ENCODE data around the gene AMBP.
"Not testable (repeated sequence)": the region's sequence is repeated elsewhere in the genome, so short reads cannot be mapped to it uniquely, and the experiment has no call there.

Gene AMBP

GRCh38 chr9:114086607-114087006 lies 8.5 kb upstream of the AMBP start:
- no peaks in the 10 kb centered on the region for H3K36me3 Mint-ChIP-seq
- DNase-seq (ENCODE audit: low spot score in 2 of 2) (no peak), ATAC-seq (no peak)
- H3K27ac Mint-ChIP-seq: no peak overlapping the region
- H3K4me3 Mint-ChIP-seq: no peak overlapping the region
- no peaks in the 10 kb centered on the region for H3K9me3 Mint-ChIP-seq
- no peaks in the 10 kb centered on the region for H3K4me1 Mint-ChIP-seq

GRCh38 chr9:114086009-114086408 lies 7.9 kb upstream of the AMBP start:
- ATAC-seq (no peak), DNase-seq (ENCODE audit: low spot score in 2 of 2) (no peak)
- H3K27ac Mint-ChIP-seq: no peak overlapping the region
- no peaks in the 10 kb centered on the region for H3K9me3 Mint-ChIP-seq
- H3K36me3 Mint-ChIP-seq: no peaks in the 10 kb centered on the region
- H3K4me1 Mint-ChIP-seq: no peaks in the 10 kb centered on the region
- H3K4me3 Mint-ChIP-seq: no peak overlapping the region

GRCh38 chr9:114085387-114085789 lies 7.3 kb upstream of the AMBP start:
- DNase-seq (ENCODE audit: low spot score in 2 of 2) (no peak), ATAC-seq (no peak)
- no peak overlapping the region for H3K27ac Mint-ChIP-seq
- no peaks in the 10 kb centered on the region for H3K9me3 Mint-ChIP-seq
- no peaks in the 10 kb centered on the region for H3K4me1 Mint-ChIP-seq
- H3K36me3 Mint-ChIP-seq: no peaks in the 10 kb centered on the region
- no peak overlapping the region for H3K4me3 Mint-ChIP-seq

- Mint-ChIP-seq H3K27ac (no peak overlapping the region), H3K4me3 (no peak overlapping the region), H3K4me1 (no peaks in the 10 kb centered on the region), H3K9me3 (no peaks in the 10 kb centered on the region), H3K36me3 (no peaks in the 10 kb centered on the region)
- ATAC-seq (no peak), DNase-seq (ENCODE audit: low spot score in 2 of 2) (no peak)
Measured at GRCh38 chr9:114084282-114085073, 6.4 kb upstream of the AMBP start.

GRCh38 chr9:114083666-114084065 lies 5.6 kb upstream of the AMBP start:
- Mint-ChIP-seq H3K9me3 (no peaks in the 10 kb centered on the region), H3K36me3 (no peaks in the 10 kb centered on the region), H3K4me3 (no peak overlapping the region), H3K4me1 (no peaks in the 10 kb centered on the region), H3K27ac (no peak overlapping the region)
- no peak for DNase-seq (ENCODE audit: low spot score in 2 of 2)
- ATAC-seq: no peak

- H3K9me3 Mint-ChIP-seq; H3K27ac Mint-ChIP-seq; H3K4me1 Mint-ChIP-seq; DNase-seq (ENCODE audit: low spot score in 2 of 2); H3K36me3 Mint-ChIP-seq; H3K4me3 Mint-ChIP-seq: not testable (repeated sequence)
- peak; percentile 4 for ATAC-seq
Measured at GRCh38 chr9:114082763-114083412, 4.8 kb upstream of the AMBP start.

GRCh38 chr9:114082017-114082762 lies 4.1 kb upstream of the AMBP start:
- ATAC-seq (peak; percentile 78), DNase-seq (ENCODE audit: low spot score in 2 of 2) (peak; percentile 74 to 89)
- no peaks in the 10 kb centered on the region for H3K4me1 Mint-ChIP-seq
- no peaks in the 10 kb centered on the region for H3K9me3 Mint-ChIP-seq
- no peak overlapping the region for H3K4me3 Mint-ChIP-seq
- H3K27ac Mint-ChIP-seq: no peak overlapping the region
- no peaks in the 10 kb centered on the region for H3K36me3 Mint-ChIP-seq

- Mint-ChIP-seq H3K36me3 (no peaks in the 10 kb centered on the region), H3K27ac (no peak overlapping the region), H3K9me3 (no peaks in the 10 kb centered on the region), H3K4me1 (no peaks in the 10 kb centered on the region), H3K4me3 (no peak overlapping the region)
- ATAC-seq (no peak), DNase-seq (ENCODE audit: low spot score in 2 of 2) (no peak)
Measured at GRCh38 chr9:114081441-114082016, 3.4 kb upstream of the AMBP start.

GRCh38 chr9:114080773-114081440 lies 2.8 kb upstream of the AMBP start:
- no peak for ATAC-seq
- H3K27ac Mint-ChIP-seq: no peak overlapping the region
- no peaks in the 10 kb centered on the region for H3K9me3 Mint-ChIP-seq
- no peaks in the 10 kb centered on the region for H3K36me3 Mint-ChIP-seq
- no peak overlapping the region for H3K4me3 Mint-ChIP-seq
- H3K4me1 Mint-ChIP-seq: peaks cover 2% of the 10 kb centered on the region
- DNase-seq (ENCODE audit: low spot score in 2 of 2): no peak

- no peaks in the 10 kb centered on the region for H3K9me3 Mint-ChIP-seq
- ATAC-seq (no peak), DNase-seq (ENCODE audit: low spot score in 2 of 2) (no peak)
- peaks cover 8% of the 10 kb centered on the region for H3K4me1 Mint-ChIP-seq
- no peak overlapping the region for H3K27ac Mint-ChIP-seq
- no peak overlapping the region for H3K4me3 Mint-ChIP-seq
- H3K36me3 Mint-ChIP-seq: no peaks in the 10 kb centered on the region
Measured at GRCh38 chr9:114080195-114080772, 2.2 kb upstream of the AMBP start.

GRCh38 chr9:114078781-114079156 lies 669 bp upstream of the AMBP start:
- no peak for ATAC-seq
- H3K27ac Mint-ChIP-seq: no peak overlapping the region
- H3K4me3 Mint-ChIP-seq: no peak overlapping the region
- H3K9me3 Mint-ChIP-seq: no peaks in the 10 kb centered on the region
- peaks cover 9% of the 10 kb centered on the region for H3K4me1 Mint-ChIP-seq
- H3K36me3 Mint-ChIP-seq: no peaks in the 10 kb centered on the region
- no peak for DNase-seq (ENCODE audit: low spot score in 2 of 2)

- ATAC-seq: no peak
- Mint-ChIP-seq H3K4me3 (no peak overlapping the region), H3K4me1 (peaks cover 9% of the 10 kb centered on the region), H3K36me3 (no peaks in the 10 kb centered on the region), H3K27ac (no peak overlapping the region), H3K9me3 (no peaks in the 10 kb centered on the region)
- no peak for DNase-seq (ENCODE audit: low spot score in 2 of 2)
Measured at GRCh38 chr9:114077162-114077837, 800 bp downstream of the AMBP start.

GRCh38 chr9:114076237-114077161 lies 1.6 kb downstream of the AMBP start:
- Mint-ChIP-seq H3K9me3 (no peaks in the 10 kb centered on the region), H3K27ac (no peak overlapping the region), H3K4me3 (no peak overlapping the region), H3K36me3 (no peaks in the 10 kb centered on the region), H3K4me1 (peaks cover 9% of the 10 kb centered on the region)
- DNase-seq (ENCODE audit: low spot score in 2 of 2): no peak
- no peak for ATAC-seq

- DNase-seq (ENCODE audit: low spot score in 2 of 2): no peak
- Mint-ChIP-seq H3K27ac (no peak overlapping the region), H3K4me1 (peaks cover 9% of the 10 kb centered on the region), H3K4me3 (no peak overlapping the region), H3K36me3 (no peaks in the 10 kb centered on the region), H3K9me3 (no peaks in the 10 kb centered on the region)
- ATAC-seq: no peak
Measured at GRCh38 chr9:114075602-114076001, 2.5 kb downstream of the AMBP start.
